ENCODE results near the gene NOVA2.

Gene NOVA2

GRCh38 chr19:45962021-45962420, 11.6 kb downstream of the NOVA2 start:
- no peak for DNase-seq (ENCODE audit: low spot score)

GRCh38 chr19:45960595-45961235, 12.9 kb downstream of the NOVA2 start:
- DNase-seq (ENCODE audit: low spot score) = peak; percentile 31

DNA sequence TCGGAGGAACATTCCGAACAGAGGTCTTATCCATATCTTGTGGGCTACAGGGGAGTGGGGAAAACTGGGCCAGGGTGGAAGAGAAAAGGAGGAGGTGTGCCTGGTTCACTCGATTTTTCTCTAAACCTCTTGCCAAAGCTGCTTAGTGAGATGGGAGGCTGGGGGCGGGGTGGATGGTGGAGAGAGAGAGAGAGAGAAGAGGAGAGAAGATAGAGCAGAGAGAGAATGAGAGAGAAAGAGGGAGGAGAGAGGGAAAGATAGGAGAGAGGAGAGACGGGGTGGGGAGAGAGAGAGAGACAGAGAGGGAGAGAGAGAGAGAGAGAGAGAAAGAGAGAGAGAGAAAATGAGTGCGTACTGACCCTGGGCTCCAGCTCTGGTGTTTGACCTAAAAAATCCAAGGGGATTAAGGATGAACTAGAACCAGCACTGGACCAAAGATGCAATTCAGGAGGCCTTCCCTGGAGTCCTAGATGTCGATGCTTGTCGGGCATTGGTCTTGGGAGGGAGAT, 14.1 kb downstream of the NOVA2 start:
- DNase-seq (ENCODE audit: low spot score) = no peak

DNA sequence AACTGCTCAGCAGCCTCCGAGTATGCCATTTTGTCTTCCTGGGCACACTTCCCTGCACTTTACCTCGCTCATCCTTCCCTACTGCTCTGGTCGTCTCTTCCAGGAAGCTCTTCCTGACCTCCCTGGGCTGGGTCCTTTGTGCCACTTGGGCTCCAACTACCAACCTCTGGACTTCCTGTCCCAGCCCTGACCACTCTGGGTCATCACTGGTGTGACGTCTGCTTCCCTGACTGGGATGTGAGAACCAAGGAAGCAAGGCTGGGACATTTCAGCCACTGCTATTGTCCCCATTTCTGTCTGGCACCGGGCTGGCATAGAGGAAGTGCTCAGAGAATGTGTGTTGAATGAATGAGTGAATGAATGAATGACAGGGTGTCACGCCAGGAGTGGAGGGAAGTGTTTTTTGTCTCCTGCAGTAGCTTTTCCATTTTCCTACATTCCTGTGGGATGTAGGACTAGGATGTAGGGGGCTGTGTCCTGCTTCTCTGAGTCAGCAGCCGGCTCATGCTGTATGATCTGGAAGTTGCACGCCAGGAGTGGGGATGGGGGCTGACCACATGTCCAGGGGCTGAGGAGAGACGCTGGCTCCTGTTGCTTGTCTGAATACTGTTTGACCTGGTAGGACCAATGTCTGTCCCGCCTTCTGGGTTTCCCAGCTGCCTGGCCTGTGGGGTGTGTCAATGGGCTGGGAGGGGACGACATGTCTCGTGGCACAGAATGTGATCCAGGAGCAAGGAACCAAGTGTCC, 14.7 kb downstream of the NOVA2 start:
- DNase-seq (ENCODE audit: low spot score) = no peak

DNA sequence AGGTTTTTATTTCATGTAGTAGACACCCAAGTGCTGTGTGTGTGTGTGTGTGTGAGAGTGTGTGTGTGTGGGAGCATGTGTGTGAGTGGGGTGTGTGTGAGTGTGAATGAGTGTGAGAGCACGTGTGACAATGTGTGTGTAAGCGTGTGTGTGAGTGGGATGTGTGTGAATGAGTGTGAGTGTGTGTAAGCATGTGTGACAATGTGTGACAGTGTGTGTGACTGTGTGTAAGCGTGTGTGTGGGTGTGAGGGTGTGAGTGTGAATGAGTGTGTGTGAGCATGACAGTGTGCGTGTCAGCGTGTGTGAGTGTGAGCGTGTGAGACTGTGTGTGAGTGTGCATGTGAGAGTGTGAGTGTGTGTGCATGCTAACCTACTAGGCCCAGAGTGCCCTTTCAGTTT, 15.3 kb downstream of the NOVA2 start:
- DNase-seq (ENCODE audit: low spot score) = no peak

GRCh38 chr19:45955905-45956608, 17.6 kb downstream of the NOVA2 start:
- peak; percentile 83 for DNase-seq (ENCODE audit: low spot score)

GRCh38 chr19:45954156-45954555, 19.5 kb downstream of the NOVA2 start:
- no peak for DNase-seq (ENCODE audit: low spot score)

DNA sequence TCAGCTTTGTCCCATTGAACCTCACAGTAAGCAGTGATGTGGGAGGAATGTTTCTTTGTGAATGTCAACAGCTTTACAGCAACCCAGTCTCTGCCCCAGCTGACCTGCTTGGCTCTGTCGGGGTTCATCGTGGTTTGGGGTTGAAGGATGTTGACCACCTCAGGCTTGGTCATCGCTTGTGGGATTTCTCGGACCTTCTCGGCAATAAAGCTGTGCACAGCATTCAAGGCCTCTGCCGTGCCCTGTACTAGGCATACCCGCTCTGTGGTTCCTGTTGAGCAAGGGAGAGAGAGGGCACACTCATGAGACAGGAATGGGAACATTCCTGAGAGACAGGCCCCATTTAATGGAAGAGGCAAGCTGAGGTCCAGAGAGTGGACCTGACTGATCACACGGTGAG, 20.0 kb downstream of the NOVA2 start:
- no peak for DNase-seq (ENCODE audit: low spot score)

GRCh38 chr19:45952686-45953505, 20.8 kb downstream of the NOVA2 start:
- DNase-seq (ENCODE audit: low spot score) = peak; percentile 75

GRCh38 chr19:45952341-45952685, 21.4 kb downstream of the NOVA2 start:
- DNase-seq (ENCODE audit: low spot score) = no peak

DNA sequence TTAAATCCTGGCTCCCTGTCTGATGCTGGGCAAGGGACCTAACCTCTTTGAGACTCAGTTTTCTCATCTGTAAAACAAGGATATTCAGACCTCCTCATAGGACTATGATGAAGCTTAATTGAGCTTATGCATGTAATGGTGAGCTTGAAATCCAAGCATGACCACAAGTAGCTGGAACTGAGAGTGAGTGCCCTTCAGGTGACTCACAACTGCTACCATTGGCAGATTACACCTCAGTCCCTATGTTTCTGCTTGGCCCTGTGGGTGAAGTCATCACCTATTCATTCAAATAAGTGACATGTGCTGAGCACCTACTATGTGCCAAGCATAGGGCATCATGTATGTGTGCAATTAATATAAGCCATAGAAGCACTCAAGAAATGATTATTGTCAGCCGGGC, 25.7 kb downstream of the NOVA2 start:
- DNase-seq (ENCODE audit: low spot score) = no peak

DNA sequence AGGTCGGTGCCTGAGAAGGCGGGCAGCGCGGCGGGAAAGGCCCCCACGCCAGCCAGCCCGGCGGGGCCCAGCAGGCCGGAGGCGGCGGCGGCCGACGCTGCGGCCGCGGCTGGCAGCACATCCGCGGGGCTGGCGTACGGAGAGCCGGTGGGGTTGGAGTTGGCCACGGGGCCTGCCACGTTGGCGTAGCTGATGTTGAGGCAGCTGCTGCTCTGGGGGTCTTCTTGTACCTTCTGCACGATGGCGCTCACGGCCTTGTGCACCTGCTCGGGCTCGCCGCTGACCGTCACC, 33.2 kb downstream of the NOVA2 start:
- DNase-seq (ENCODE audit: low spot score) = no peak

DNA sequence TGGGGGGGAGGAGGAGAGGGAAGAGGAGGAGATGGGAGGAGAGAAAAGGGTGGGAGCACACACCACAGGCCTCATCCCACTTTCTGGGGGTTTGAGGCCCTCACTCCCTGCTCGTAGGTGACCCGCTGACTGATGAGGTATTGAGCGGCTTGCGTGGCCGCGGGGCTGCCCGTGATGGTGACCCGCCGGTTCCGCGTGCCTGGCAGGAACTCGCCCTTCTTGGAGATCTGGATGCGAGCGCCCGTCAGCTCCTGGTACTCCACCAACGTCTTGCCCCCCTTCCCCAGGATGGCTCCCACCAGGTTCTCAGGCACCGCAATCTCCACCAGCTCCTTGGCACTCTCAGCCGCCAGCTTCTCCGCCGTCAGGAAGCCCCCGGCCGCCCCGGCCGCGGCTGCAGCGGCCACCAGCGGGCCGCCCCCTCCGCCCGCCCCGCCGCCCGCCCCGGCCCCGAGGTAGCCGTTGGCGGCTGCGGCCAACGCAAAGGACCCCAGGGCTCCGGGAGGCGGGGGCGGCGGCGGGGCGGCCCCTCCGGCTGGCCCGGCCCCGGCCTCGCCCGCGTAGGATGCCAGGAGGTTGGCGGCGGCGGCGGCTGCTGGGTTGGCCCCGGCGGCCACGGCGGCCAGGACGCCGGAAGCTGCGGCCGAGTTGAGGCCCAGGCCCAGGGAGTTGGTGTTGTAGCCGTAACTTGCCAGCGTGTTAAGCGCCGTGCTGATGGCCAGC, 33.7 kb downstream of the NOVA2 start:
- no peak for DNase-seq (ENCODE audit: low spot score)

DNA sequence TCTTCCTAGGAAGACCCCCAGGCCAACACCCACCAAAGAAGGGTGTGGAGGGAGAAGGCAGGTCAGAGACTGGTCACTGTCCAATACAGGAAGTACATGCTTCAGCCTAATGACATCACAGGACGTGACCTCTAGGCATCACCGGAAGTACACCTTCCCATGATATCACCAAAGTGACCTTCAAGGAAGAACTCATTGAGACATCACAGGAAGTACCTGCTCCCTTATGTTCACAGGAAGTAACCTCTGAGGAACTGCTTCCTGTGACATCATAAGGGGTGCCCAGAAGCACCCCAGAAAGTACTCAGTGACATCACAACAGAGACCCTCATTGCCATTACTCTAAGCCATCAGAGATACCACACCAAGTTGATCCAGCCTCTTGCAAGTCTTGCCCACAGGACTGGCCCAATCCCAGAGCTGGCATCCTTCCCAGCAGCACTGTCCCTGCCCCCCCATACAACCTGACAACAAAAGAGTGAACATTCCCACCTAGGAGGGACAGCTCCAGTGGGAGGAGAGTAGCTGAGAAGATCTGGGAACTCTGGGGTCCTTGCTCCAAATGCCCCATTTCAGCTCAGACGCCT, 34.8 kb downstream of the NOVA2 start:
- no peak for DNase-seq (ENCODE audit: low spot score)

DNA sequence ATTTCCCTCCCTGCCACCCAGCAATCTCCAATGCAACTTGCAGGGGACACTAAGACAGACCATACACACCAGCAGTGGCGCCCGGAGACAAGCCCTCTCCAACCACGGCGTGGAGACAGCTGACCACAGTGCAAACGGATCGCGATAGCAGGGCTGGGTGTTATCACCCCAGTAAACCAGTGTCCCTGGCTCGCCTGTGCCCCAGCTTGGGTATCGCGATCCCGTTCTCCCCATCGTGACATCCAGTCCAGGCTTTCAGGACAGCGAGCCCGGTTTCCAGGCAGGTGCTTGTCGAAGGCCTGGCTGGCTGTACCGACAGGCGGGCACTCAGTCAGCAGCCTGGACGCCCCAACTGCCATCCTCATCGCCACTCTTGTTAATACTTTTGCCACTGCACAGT, 38.4 kb downstream of the NOVA2 start:
- DNase-seq (ENCODE audit: low spot score) = no peak

DNA sequence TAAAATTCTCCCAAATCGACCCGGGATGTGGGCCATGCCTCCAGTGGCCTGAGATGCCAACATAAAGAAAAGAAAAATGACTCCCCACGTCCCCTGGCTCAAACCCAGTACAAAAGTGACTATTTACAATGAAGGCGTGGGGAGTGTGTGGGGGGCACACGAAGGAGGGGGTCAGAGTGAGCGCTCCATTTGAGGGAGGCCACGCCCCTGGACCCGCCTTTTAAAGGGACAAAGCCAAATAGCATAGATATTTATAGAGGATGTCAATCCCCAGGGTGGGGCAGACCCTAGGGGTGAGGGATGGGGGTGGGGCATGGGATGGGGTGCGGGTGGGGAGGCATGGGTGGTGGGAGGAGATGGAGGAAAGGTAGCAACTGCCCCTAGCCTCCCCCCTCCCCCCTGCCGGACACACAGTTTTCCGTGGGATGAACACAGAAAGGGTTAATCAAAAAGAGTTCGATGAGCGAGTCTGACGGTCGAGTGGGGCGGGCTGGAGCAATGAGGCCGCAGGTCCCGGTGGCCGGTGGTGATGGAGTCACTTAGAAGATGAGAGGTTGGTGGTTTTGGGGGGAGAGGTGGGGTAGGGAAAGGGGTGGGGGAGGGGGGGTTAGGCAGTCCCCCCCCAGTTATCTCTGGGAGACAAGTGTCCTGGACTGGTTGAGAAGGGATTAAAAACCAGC, 39.0 kb downstream of the NOVA2 start:
- no peak for DNase-seq (ENCODE audit: low spot score)

DNA sequence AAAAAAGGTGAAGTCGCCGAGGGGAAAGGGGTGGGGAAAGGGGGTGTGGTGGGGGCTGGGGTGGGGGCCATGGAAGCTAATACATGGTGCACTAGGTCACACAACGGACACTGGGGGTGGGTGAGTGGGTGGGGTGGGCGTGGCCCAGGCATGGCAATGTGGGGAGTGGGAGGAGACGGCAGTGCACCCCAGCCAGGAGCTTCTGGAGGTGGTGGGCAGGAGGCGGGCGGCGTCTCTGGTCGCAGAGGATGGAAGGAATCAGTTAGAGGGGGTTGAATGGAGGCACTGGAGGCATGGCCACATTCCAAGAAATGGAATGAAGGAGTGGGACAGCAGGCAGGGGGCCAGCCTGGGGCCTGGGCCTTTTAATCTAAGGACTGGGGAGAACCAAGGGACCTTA, 39.9 kb downstream of the NOVA2 start:
- no peak for DNase-seq (ENCODE audit: low spot score)

- no peak for DNase-seq (ENCODE audit: low spot score)
These were observed 42.6 kb downstream of the NOVA2 start for GRCh38 chr19:45931055-45931454.

DNA sequence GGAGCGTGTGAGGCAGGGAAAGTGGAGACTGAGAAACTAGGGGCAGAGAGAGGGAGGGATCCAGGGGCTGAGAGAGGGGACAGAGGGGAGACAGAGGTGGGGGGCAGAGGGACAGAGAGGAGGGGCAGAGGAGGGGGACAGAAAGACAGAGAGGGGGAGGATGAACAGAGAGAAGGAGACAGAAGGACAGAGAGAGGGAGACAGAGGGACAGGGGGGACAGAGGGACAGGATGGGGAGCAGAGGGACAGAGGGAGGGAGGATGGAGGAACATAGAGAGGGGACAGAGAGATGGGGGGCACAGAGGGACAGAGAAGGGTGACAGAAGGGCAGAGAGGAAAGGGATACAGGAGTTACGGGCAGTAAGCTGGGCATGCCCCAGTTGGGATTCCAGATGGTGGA, 44.4 kb downstream of the NOVA2 start:
- DNase-seq (ENCODE audit: low spot score) = no peak

DNA sequence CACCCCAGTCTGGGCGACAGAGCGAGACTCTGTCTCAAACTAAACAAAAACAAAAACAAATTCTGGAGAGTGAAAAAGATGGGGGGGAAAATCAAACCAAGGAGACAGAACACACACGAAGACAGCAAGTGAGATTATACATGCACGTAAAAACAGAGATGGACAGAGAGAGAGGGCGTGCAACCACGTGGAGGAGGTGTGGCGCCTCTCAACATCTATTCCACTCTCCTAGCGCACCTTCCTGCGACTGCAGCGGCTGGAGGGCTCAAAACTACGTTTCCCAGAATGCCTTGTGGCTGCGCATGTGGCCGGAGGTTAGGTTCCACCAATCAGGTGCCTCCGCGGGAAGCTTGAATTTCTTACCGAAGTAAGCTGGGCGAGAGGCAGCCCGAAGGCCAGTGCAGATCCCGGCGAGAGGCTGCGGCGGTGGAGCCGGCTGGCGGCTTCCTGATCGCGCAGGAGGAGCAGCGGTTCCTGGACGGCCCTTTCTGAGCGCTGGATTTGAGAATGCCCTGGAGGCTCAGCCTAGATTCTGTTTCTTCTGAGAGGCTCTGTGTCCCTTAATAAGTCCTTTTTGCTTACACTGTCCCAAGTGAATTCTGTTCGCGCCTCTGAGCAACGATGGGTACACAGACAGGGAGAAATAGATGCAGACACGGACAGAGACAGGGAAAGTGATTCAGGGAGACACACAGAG, 46.0 kb downstream of the NOVA2 start:
- DNase-seq (ENCODE audit: low spot score) = peak; percentile 97
